Erythroblast (primary cell): ENCODE results near the gene INHBB.

Source experiments
- GATA1 ChIP-seq: IDR thresholded peaks from 2 replicates; pipeline ENCODE4 v1.6.1; 2011; ENCODE audit warnings: low read depth, mild to moderate bottlenecking, control low read depth, low read length, moderate library complexity
- POLR2A ChIP-seq: IDR thresholded peaks from 2 replicates; pipeline ENCODE4 v1.6.1; 2011; ENCODE audit warnings: mild to moderate bottlenecking, low read length

- TF ChIP-seq POLR2A = no peak
- TF ChIP-seq GATA1 = no peak
Observed at GRCh38 chr2:120372816-120373215, 26.9 kb downstream of the INHBB start.
